Hepatocyte (in vitro differentiated cells): ENCODE measurements around the gene DNAH7. TPM values are rescaled to one million over a fixed set of nuclear protein-coding genes. Genes with fewer than 3 reads are reported as not detected.

ENCODE experiments used
- DNase-seq: peaks from one replicate; pipeline ENCODE4 v3.0.0-alpha.2; 2016; ENCODE audit warnings: low spot score
- H2AFZ ChIP-seq: fragments of 200-600 bp; sonication (generic); 2 replicates; pipeline ENCODE4 v1.6.0; 2016; ENCODE audit warnings: antibody characterized with exemption, mild to moderate bottlenecking
- H3K27ac ChIP-seq: fragments of 200-600 bp; sonication (generic); 2 replicates; pipeline ENCODE4 v1.5.1; 2016; ENCODE audit warnings: mild to moderate bottlenecking
- H3K27me3 ChIP-seq: fragments of 200-600 bp; sonication (generic); 2 replicates; pipeline ENCODE4 v1.6.1; 2016
- H3K36me3 ChIP-seq: fragments of 200-600 bp; sonication (generic); replicated peaks from 2 replicates; pipeline ENCODE4 v1.5.1; 2016; ENCODE audit warnings: low read depth; ENCODE audit not compliant: insufficient read depth
- H3K4me1 ChIP-seq: fragments of 200-600 bp; sonication (generic); 2 replicates; pipeline ENCODE4 v1.5.1; 2016; ENCODE audit warnings: mild to moderate bottlenecking, moderate library complexity; ENCODE audit not compliant: insufficient read depth
- H3K4me2 ChIP-seq: fragments of 200-600 bp; sonication (generic); 2 replicates; pipeline ENCODE4 v1.6.0; 2016
- H3K4me3 ChIP-seq: fragments of 200-600 bp; sonication (generic); 2 replicates; pipeline ENCODE4 v1.5.1; 2016; ENCODE audit warnings: mild to moderate bottlenecking
- H3K79me2 ChIP-seq: fragments of 200-600 bp; sonication (generic); 2 replicates; pipeline ENCODE4 v1.6.0; 2017; ENCODE audit warnings: mild to moderate bottlenecking
- H3K9me2 ChIP-seq: fragments of 200-600 bp; sonication (generic); replicated peaks from 2 replicates; pipeline ENCODE4 v1.6.0; 2017; ENCODE audit warnings: mild to moderate bottlenecking; ENCODE audit not compliant: insufficient read depth
- H3K9me3 ChIP-seq: fragments of 200-600 bp; sonication (generic); 2 replicates; pipeline ENCODE4 v1.5.1; 2016; ENCODE audit warnings: low read depth, mild to moderate bottlenecking
- H4K20me1 ChIP-seq: fragments of 200-600 bp; sonication (generic); 2 replicates; pipeline ENCODE4 v1.6.0; 2016; ENCODE audit warnings: mild to moderate bottlenecking; ENCODE audit not compliant: insufficient read depth, poor library complexity, severe bottlenecking
- CTCF ChIP-seq: fragments of 200-600 bp; sonication (generic); IDR thresholded peaks from 2 replicates; pipeline ENCODE4 v1.5.1; 2016; ENCODE audit warnings: antibody characterized with exemption, mild to moderate bottlenecking; ENCODE audit not compliant: poor library complexity
- EZH2 ChIP-seq: fragments of 200-600 bp; sonication (generic); IDR thresholded peaks from 2 replicates; pipeline ENCODE4 v1.6.1; 2016; ENCODE audit warnings: antibody characterized with exemption, mild to moderate bottlenecking, borderline replicate concordance
- EZH2phosphoT487 ChIP-seq: fragments of 200-600 bp; sonication (generic); IDR thresholded peaks from one replicate; pipeline ENCODE4 v1.6.1; 2018; ENCODE audit warnings: antibody characterized with exemption, mild to moderate bottlenecking, low read depth, moderate library complexity; ENCODE audit not compliant: unreplicated experiment, severe bottlenecking
- WGBS: methylation state at CpG from one replicate; pipeline ENCODE4 v1.1.6; 2016; ENCODE audit warnings: low lambda C conversion rate; ENCODE audit errors: missing lambda C conversion rate; 5-methylcytosine and 5-hydroxymethylcytosine counted together
- polyA plus RNA-seq: library from polyadenylated mRNA; unstranded; fragments of >200 nt; fragmentation: Nextera tagmentation; extraction: Ambion mirVana; gene quantifications from 2 replicates; pipeline ENCODE4 v1.2.1, GENCODE V29; 2016
- total RNA-seq: library from RNA; depleted of rRNA; stranded (reverse); fragments of >200 nt; gene quantifications from 2 replicates; pipeline ENCODE4 v1.2.3, GENCODE V29; 2014

Gene DNAH7
- total and polyA plus RNA-seq, 2 experiments from 2014 or later: 0.29 to 1.2 TPM

DNA sequence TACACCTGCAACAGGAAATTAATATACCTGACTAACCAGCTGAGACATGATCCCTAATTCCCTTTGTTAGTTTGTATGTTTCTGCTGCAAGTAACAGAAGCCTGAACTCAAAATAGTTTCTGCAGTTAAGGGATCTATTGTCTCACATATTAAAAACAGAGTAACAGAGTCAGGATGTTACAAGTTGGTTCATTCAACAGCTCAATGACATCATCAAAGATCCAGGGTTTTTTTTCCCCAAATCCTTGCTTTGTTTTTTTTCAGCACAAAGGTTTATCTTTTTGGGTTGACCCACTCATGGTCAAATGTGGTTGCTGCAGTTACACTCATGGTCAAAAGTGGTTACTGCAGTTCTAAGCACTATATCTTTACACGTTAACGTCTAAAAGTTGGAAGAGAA, 35.0 kb upstream of the DNAH7 start:
- H3K4me1 ChIP-seq: no peaks in the 10 kb centered on the region
- no peak overlapping the region for H2AFZ ChIP-seq
- no peaks in the 10 kb centered on the region for H3K79me2 ChIP-seq
- H3K9me3 ChIP-seq: no peaks in the 10 kb centered on the region
- H3K9me2 ChIP-seq: no peaks in the 10 kb centered on the region
- H3K4me2 ChIP-seq: no peak overlapping the region
- no peak overlapping the region for H3K4me3 ChIP-seq
- no peaks in the 10 kb centered on the region for H3K27me3 ChIP-seq
- TF ChIP-seq CTCF: no peak
- no peak for TF ChIP-seq EZH2phosphoT487
- no peak for TF ChIP-seq EZH2
- H3K36me3 ChIP-seq: no peaks in the 10 kb centered on the region
- H3K27ac ChIP-seq: no peak overlapping the region
- 98% methylated on average over 2 of the region's 2 CpGs for WGBS
- no peak for DNase-seq
- H4K20me1 ChIP-seq: no peaks in the 10 kb centered on the region

GRCh38 chr2:196101325-196101991, 32.8 kb upstream of the DNAH7 start:
- H3K4me1 ChIP-seq: no peaks in the 10 kb centered on the region
- no peak overlapping the region for H3K27ac ChIP-seq
- no peak for TF ChIP-seq EZH2
- no peak for TF ChIP-seq CTCF
- TF ChIP-seq EZH2phosphoT487: no peak
- no peak overlapping the region for H2AFZ ChIP-seq
- no peak for DNase-seq
- WGBS: 55% methylated on average over 6 of the region's 6 CpGs
- H3K4me2 ChIP-seq: no peak overlapping the region
- H4K20me1 ChIP-seq: no peaks in the 10 kb centered on the region
- H3K36me3 ChIP-seq: no peaks in the 10 kb centered on the region
- H3K79me2 ChIP-seq: no peaks in the 10 kb centered on the region
- H3K9me2 ChIP-seq: no peaks in the 10 kb centered on the region
- no peak overlapping the region for H3K4me3 ChIP-seq
- no peaks in the 10 kb centered on the region for H3K27me3 ChIP-seq
- H3K9me3 ChIP-seq: no peaks in the 10 kb centered on the region

- Histone ChIP-seq H3K27me3 (no peaks in the 10 kb centered on the region), H3K27ac (no peak overlapping the region), H3K36me3 (no peaks in the 10 kb centered on the region), H3K4me1 (no peaks in the 10 kb centered on the region), H3K9me2 (no peaks in the 10 kb centered on the region), H2AFZ (no peak overlapping the region), H3K9me3 (no peaks in the 10 kb centered on the region), H4K20me1 (no peaks in the 10 kb centered on the region), H3K4me2 (no peak overlapping the region), H3K4me3 (no peak overlapping the region), H3K79me2 (no peaks in the 10 kb centered on the region)
- no peak for TF ChIP-seq EZH2phosphoT487
- TF ChIP-seq CTCF: no peak
- no peak for TF ChIP-seq EZH2
- DNase-seq: no peak
- 86% methylated on average over 3 of the region's 3 CpGs for WGBS
These were observed 31.3 kb upstream of the DNAH7 start for GRCh38 chr2:196099916-196100315.
